ENCODE measurements around the gene STX8. TPM values are rescaled to one million over a fixed set of nuclear protein-coding genes. Genes with fewer than 3 reads are reported as not detected.

STX8 gene
- total and polyA plus RNA-seq, 9 of the 15 experiments (the other 6 are each of a cell fraction or from before 2014, with no cell fraction given) = 14.6 to 42.5 (median 22.1) TPM

- no peaks in the 10 kb centered on the region for H3K9me3 ChIP-seq (replicated peaks; ENCODE audit: control insufficient read depth, insufficient read depth, low read depth, low read length)
- H3K4me3 ChIP-seq = no peak overlapping the region
- H3K36me3 ChIP-seq (ENCODE audit: control insufficient read depth, insufficient read depth, low read length) = no peaks in the 10 kb centered on the region
- H3K4me1 ChIP-seq (replicated peaks in 1 of 2; ENCODE audit: control insufficient read depth in 2 of 2, insufficient read depth in 2 of 2, low read length in 2 of 2) = peaks cover 0 to 3% of the 10 kb centered on the region in 2 experiments; a peak in 2 of 5 replicates
- H2AFZ ChIP-seq (ENCODE audit: low read depth, low read length) = no peak overlapping the region
- in situ Hi-C loops (cut with MboI) (no loop called here), intact Hi-C loops (cut with micrococcal nuclease) (no loop called here)
- no peak for DNase-seq (ENCODE audit: extremely low read depth in 1 of 4, low spot score in 3 of 4)
- POLR2A ChIA-PET = no interaction called here
- no peak for TF ChIP-seq HDAC1 (IDR thresholded peaks at IDR 0.05)
- no peak for TF ChIP-seq ZFX (CRISPR knock-in tag; IDR thresholded peaks at IDR 0.05)
- no peak for TF ChIP-seq UBTF (IDR thresholded peaks at IDR 0.05; ENCODE audit: borderline replicate concordance in 1 of 2, low read depth in 2 of 2, low read length in 2 of 2)
- no peak for TF ChIP-seq HNRNPH1 (optimal IDR thresholded peaks at IDR 0.05; ENCODE audit: low read depth, low read length)
- no peak for TF ChIP-seq NR4A1 (CRISPR knock-in tag; IDR thresholded peaks at IDR 0.05)
- TF ChIP-seq NR4A1 (tag; IDR thresholded peaks at IDR 0.05) = no peak
- TF ChIP-seq MYBL2 (IDR thresholded peaks at IDR 0.05; ENCODE audit: low read depth) = no peak
- no peak for TF ChIP-seq MYBL2 (CRISPR knock-in tag; IDR thresholded peaks at IDR 0.05; ENCODE audit: borderline replicate concordance)
- TF ChIP-seq SRSF7 (optimal IDR thresholded peaks at IDR 0.05; ENCODE audit: low read depth, low read length) = no peak
- no peak for TF ChIP-seq ZNF133 (CRISPR knock-in tag; IDR thresholded peaks at IDR 0.05)
- TF ChIP-seq ZNF24 (IDR thresholded peaks at IDR 0.05) = no peak
- no peak overlapping the region for H3K27ac ChIP-seq (ENCODE audit: extremely low read depth, low read depth, low read length)
- ATAC-seq = no peak
- WGBS (ENCODE audit: insufficient coverage, low coverage, missing lambda C conversion rate) = 0% methylated on average over 6 of the region's 9 CpGs
- CTCF ChIA-PET (ENCODE audit: low intra/inter-chr PET ratio) = no interaction called here
- no peak for FAIRE-seq
- no peak overlapping the region for H3K4me2 ChIP-seq (ENCODE audit: insufficient read depth, low read length)
- no peaks in the 10 kb centered on the region for H4K20me1 ChIP-seq (replicated peaks; ENCODE audit: control insufficient read depth, insufficient read depth, low read length)
- no TSS peak for BruUV-seq (replicated peaks)
- no peaks in the 10 kb centered on the region for H3K9me1 ChIP-seq (ENCODE audit: control insufficient read depth, insufficient read depth, low read length)
- H3K9ac ChIP-seq (ENCODE audit: insufficient read depth in 1 of 2, low read depth in 2 of 2, low read length in 2 of 2) = no peak overlapping the region
- H3K79me2 ChIP-seq (ENCODE audit: control insufficient read depth, insufficient read depth, low read length) = no peaks in the 10 kb centered on the region
- peaks cover 0 to 20% of the 10 kb centered on the region in 2 experiments; a peak in 2 of 5 replicates for H3K27me3 ChIP-seq (ENCODE audit: control insufficient read depth in 2 of 2, insufficient read depth in 2 of 2, low read length in 2 of 2)
Observed at GRCh38 chr17:9229826-9230201, 345.8 kb downstream of the STX8 start.
